OCI-M2 (cell line): Measurements from ENCODE around the gene CYB5R3.
A peak's percentile ranks its signal among the peaks of the same experiment; 100 is the strongest.
"Not testable (repeated sequence)": the region's sequence is repeated elsewhere in the genome, so short reads cannot be mapped to it uniquely, and the experiment has no call there.

Experiments used
- DNase-seq: peaks from one replicate; lab custom pipeline; 2025; ENCODE audit not compliant: unreplicated experiment; lab: John Stamatoyannopoulos, UW

Gene CYB5R3

DNA sequence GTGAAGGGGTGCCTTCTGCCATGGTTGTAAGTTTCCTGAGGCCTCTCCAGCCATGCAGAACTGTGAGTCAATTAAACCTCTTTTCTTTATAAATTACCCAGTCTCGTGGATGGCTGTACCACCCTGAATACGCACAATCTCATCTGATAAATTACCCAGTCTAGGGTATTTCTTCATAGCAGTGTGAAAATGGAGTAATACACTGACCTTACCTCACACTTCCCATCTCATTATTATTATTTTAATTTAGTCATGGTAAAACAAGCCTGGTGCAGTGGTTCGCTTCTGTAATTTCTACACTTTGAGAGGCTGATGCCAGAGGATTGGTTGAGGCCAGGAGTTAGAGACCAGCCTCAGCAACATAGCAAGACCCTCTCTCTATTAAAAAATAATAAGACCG, 30.5 kb upstream of the CYB5R3 start:
- no peak for DNase-seq

DNA sequence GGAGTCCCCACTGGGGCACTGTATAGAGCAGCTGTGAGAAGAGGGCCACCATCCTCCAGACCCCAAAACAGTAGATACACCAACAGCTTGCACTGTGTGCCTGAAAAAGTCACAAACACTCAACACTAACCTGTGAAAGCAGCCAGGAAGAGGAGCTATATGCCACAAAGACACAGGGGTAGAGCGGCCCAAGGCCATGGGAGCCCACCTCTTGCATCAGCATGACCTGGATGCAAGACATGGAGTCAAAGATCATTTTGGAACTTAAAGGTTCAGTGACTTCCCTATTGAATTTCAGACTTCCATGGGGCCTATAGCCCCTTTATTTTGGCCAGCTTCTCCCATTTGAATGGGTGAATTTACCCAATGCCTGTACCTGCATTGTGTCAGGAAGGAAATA, 29.7 kb upstream of the CYB5R3 start:
- DNase-seq = no peak

DNA sequence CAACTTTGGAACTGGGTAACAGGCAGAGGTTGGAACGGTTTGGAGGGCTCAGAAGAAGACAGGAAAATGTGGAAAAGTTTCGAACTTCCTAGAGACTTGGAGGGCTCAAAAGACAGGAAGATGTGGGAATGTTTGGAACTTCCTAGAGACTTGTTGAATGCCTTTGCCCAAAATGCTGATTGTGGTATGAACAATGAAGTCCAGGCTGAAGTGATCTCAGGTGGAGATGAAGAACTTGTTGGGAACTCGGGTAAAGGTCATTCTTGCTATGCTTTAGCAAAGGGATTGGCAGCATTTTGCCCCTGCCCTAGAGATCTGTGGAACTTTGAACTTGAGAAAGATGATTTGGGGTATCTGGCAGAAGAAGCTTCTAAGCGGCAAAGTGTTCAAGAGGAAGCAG, 28.7 kb upstream of the CYB5R3 start:
- not testable (repeated sequence) for DNase-seq

DNA sequence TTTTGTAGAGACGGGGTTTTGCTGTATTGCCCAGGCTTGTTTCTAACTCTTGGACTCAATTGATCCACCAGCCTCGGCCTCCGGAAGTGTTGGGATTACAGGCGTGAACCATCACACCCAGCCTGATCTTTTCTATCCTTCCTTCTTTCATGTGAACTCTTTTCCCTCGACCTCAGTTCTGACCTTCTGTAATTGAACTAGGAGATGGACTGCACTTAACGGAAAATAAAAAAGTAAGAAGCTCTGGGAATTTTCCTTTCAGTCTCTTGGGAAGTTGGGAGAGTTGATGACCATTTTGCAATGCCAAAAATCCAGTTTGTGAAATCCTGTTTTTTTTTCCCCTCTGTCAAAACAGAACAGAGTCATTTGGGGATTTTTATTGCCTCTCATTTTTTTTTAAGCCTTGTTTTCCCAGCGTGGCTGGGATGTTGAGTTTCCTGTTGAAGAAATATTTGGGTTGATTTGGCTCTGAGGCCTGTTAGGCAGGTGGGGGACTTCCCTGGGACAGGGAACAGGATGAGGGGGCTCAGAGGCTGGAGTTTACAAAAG, 26.9 kb upstream of the CYB5R3 start:
- no peak for DNase-seq

DNA sequence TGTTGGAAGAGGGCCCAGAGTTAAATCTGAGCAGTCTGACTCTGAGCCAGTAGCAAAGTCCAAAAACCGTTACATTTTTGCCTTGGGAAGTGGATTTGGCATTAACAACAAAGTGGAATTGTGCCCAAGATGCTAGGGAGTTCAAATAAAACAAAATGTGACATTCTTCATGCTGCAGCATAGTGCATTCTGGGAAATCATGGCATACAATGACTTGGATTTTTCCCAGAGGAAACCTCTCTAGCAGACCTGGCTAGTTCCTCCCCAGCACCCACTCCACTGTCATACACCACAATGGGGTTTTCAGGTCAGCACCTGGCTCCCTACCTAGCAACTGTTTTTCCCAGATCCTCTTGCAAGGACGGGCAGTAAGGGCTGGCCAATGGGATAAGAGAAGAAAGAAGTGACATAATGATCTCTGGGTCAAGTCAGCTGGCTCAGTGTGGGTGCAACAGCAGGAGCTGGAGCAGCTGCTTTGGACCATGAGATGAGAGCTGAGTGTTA, 24.8 kb upstream of the CYB5R3 start:
- no peak for DNase-seq

DNA sequence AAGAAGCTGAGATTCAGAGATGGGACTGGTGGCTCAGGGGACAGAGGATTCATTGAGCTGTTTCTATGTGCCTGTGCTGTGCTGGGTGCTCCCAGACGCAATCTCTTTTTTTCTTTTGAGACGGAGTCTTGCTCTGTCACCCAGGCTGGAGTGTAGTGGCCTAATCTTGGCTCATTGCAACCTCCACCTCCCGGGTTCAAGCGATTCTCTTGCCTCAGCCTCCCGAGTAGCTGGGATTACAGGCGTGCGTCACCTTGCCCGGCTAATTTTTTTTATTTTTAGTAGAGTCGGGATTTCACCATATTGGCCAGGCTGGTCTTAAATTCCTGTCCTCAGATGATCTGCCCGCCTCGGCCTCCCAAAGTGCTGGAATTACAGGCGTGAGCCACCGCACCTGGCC, 23.9 kb upstream of the CYB5R3 start:
- not testable (repeated sequence) for DNase-seq

DNA sequence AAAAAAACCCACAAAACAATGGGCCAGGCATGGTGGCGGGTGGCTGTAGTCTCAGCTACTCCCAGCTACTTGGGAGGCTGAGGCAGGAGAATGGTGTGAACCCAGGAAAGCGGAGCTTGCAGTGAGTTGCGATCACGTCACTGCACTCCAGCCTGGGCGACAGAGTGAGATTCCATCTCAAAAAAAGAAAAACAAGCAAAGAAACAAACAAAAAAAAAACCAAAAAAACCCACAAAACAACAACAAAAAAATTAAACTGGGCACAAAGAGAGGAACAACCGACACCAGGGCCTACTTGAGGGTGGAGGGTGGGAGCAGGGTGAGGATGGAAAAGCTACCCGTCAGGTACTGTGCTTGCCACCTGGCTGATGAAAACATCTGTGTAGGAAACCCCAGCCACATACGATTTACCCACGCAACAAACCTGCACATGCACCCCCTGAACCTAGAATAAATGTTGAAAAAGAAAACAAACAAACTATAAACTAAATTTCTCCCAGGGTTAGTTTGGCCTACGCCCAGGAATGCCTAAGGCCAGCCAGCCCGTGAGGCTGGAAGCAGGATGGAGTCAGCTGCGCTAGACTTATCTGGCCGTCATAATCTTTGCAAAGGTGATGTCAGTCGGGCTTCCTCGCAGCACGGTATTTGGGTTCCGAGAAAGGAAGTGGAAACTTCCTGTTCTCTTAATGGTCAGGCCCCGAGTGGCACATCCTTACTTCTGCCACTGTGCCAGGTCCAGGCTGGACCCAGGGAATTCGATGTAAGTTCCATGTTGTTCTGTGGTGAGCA, 21.9 kb upstream of the CYB5R3 start:
- DNase-seq = no peak

DNA sequence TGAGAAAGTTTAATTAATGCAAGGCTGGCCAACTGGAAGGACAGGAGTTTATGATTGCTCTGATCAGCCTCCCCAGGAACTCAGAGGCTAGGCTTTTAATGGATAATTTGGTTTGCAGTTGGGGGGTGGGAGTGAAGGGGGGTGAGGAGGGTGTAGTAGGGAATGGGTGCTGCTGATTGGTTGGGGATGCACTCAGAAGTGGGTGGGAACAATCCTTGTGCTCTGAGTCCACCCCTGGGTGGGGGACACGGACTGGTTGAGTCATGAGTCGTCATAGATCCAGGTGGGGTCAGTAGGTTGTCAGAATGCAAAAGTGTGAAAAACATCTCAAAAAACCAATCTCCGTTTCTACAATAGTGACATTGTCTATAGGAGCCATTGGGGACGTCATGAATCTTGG, 20.9 kb upstream of the CYB5R3 start:
- DNase-seq = no peak

DNA sequence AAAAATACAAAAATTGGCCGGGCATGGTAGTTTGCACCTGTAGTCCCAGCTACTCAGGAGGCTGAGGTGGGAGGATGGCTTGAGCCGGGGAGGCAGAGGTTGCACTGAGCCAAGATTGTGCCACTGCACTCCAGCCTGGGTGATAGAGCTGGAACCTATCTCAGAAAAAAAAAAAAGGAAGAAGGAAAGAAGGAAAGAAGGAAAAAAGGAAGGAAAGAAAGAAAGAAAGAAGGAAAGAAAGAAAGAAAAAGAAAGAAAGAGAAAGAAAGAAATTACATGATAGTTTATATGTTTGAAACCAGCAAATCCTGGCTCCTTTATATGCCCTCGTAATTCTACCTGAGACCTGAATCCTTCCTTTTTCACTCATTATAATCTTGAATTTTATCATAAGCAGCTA, 17.2 kb upstream of the CYB5R3 start:
- not testable (repeated sequence) for DNase-seq

DNA sequence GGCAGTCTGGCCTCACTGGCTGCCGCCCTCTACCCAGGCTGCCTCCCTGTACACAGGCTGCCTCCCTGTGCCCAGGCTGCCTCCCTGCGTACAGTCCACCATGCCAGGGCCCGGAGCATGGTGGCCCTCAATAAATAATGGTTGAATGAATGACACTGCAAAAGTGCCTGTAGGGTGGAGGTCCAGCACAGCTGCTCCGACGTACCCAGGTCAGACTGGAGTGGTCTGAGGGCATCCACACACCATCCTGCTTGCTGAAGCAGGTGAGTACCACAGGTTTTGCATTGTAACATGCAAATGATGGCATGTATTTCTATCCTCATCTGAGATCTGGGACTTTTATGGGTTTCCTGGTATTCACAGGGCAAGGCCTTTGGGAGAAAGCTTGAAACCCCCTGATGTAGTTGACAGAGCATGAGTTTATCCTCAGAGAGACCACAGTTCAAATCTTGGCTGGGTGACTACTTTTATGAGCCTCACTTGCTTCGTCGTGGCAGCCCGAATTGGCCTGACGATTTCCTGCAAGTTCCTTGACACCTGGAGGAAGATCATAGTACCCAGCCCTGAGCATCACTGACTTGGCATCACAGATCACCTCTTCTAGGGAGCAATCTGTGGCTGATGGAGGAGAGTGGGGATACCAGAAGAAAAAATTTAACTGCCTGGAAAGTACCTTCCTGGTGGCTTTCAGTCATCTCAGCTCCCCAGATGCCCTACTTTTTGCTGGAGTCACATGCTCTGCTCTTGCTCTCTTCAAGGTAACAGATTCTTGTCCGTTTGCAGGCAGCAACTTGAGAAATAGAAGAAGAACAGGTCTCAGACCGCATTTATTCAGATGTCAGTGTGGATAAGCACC, 16.0 kb upstream of the CYB5R3 start:
- no peak for DNase-seq

DNA sequence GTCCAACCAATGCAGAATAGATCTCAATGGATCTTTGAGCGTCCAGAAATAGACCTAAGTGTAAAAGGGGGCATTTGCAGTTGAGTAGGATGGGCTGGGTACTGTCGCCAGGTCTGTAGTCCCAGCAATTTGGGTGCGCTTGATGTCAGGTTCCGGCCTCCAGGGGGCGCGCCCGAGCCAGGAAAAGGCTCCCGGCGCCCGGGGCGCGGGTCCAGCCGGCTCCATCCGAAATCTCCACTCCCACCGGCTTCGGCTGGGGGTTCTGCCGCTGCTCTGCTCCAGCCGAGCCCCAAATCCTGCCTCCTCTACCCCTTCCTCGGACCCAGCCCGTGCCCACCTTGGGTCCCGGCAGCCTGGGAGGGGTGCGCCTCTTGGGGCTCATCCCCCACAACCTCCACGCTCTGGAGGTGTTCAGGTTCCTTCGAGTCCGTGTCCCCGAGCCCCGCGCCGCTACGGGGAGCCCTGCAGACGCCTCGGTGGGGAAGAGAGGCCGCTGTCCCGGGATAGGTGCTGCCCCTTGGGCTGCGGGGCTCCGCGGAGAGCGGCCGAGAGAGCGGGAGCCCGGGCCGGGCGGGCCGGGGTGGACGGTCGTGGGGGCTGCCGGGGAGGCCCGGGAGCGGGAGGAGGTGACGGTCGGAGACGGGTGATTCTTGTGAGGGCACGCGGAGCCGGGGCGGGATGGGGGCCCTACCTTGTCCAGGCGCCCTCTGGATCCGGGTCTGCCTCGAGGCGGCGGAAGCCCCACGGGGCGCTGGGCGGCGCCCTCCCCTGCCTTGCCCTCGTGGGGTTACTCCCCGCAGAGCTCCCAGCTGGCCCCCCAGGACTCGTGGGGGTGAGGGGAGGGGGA, 13.0 kb upstream of the CYB5R3 start:
- DNase-seq = peak; percentile 33

DNA sequence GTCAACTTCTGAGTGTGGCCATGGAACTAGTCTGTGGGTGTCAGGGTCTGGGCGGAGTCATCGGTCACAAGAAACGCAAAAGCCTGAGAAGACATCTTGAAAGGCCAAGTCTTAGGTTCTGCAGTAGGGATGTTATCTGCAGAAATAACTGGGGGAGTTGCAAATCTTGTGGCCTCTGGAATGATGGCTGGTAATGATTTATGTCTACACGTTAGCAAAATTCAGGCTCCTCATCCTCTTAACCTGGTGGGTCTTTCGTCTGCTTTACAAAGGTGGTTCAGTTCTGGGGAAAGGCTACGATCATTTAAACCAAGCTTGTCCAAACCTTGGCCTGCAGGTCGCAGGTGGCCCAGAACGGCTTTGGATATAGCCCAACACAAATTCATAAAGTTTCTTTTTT, 7.4 kb upstream of the CYB5R3 start:
- DNase-seq = no peak

DNA sequence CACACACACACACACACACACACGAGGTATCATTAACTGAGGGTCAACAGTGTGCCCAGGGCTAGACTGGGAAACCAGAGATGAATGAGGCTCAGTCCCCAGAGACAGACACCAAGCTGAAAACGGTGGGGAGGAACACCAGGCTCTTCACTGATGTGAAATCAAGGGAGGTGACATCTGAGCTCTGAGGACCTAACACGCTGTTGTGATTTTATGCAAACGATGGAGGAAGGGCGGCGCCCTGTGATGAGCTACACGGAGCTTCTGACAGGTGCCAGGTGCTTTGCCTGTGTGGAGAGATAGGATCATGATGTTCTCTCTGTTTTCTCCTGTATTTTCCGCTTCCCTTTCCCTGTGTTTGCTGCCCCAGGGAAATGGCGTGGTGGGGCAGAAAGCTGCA, 6.5 kb upstream of the CYB5R3 start:
- DNase-seq = no peak

DNA sequence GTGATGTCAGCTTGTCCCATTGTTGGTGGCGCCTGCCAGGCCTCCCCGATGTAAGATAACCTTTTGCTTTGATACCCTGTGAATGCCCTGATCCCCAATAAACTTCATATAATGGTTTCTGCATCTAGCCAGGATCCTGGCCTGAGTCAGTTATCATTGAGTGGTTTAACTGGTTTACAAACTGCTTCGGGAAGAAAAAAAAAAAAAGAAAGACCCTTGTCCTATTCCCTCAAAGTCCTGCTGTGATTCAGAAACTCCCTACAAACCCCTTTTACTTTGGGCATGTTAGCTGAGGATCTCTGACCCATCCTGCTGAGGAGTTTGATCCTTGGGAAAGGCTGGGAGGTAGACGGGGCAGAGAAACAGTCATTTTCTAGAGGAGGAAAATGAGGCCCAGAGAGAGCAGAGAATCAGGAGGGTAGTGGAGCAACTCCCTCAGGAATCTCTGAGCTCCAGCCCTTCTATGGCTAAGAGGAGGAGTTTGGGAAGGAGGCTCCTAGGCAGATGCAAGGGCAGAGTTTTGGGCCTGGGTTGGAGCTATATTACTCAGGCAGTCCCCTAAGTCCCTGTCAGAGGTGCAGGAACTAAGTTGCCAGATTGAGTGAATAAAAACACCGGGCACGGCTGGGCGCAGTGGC, 5.4 kb upstream of the CYB5R3 start:
- no peak for DNase-seq

DNA sequence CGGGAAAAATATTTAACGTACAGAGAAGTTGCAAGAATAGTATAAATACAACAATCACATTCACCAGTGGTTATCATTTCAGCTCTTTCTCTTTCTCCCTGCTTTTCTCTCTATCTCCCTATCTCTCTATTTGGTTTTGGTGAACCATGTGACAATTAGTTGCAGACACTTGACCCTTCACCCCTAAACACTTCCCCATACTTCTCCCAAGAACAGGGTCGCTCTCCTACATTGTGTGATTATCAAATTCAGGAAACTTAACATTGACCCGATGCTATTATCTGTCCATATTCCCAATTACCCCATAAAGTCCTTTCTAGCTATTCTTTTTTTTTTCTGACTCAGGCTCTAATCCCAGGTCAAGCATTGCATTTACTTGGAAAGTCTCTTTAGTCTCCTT, 4.8 kb upstream of the CYB5R3 start:
- DNase-seq = no peak

DNA sequence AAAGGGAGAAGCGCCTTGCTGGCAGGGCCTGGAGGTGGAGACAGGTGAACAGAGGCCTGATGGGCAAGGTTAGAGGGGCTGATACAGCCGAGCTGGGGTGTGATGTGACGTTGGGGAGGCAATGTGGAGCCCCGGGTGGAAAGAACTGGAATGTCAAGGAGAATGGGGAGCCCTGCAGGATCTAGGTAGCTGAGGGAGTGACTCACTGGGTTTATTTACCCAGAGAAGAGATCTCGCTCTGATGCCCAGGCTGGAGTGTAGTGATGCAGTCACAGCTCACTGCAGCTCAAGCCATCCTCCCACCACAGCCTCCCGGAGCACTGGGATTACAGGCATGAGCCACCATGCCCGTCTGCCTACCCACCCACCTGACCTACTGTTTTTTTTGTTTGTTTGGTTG, 1.9 kb upstream of the CYB5R3 start:
- DNase-seq = no peak

DNA sequence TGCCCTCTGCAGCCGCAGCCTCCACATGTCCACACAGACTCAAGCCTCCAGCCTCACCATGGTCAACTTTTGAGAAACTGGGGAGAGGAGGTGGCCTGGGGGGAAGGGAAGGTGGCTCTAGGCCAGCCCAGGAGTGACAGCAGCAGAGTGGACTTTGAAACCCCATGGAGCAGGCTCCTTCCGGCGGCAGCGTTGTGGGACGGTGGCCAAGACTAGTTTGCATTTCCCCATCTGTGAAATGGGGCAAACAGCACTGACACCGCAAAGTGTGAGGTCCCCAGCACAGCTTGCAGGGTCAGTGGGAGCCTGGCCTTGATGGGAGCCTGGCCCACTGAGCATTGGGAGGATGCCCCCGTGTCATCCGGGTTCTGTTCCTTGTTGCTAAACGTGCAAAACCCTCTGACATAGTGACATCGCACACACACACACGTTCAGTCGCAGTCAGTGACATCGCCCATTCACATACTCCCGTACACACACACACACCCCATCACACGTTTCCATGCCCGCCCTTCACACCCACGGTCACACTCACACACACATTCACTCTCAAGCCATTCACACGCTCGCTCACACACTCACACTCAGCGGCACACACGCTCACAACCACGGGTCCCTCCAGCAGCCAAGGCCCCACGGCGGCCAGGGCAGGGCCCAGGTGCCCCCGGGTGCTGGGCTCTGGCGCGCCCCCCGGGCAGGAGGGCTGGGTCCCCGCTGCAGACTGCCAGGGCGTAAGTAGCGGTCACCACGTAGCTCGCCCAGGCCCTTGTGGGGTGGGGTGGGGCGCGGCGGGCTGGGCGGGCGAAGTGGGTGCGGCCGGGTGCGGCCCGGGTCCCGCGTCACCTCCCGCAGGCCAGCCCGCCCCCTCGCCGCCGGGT, 585 bp downstream of the CYB5R3 start:
- DNase-seq = no peak

DNA sequence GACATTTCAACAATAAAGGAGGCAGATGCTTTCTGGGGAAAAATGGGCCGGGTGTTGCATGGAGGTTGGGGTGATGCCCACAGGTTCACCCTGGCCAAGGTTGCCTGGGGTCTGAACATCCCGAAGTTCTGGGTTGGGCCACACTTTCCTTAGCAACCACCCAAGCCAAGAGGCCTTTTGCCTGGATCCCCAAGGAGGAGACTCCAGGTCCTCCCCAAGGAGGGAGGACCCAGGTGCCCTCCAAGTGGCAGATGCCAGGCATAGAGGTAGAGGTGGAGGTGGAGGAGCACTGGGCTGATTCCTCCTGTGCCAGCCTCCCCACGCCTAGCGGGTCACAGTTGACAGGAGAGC, 1.2 kb downstream of the CYB5R3 start:
- no peak for DNase-seq
